Measurements from ENCODE around the gene WIPF1. TPM values are rescaled to one million over a fixed set of nuclear protein-coding genes. Genes with fewer than 3 reads are reported as not detected.
"Not testable (repeated sequence)": the region's sequence is repeated elsewhere in the genome, so short reads cannot be mapped to it uniquely, and the experiment has no call there.

WIPF1 gene
- total RNA-seq, 1 donor from 2014 or later: 24.2 TPM

- DNase-seq: no peak
Observed at GRCh38 chr2:174571669-174572323, 25.8 kb downstream of the WIPF1 start.

DNA sequence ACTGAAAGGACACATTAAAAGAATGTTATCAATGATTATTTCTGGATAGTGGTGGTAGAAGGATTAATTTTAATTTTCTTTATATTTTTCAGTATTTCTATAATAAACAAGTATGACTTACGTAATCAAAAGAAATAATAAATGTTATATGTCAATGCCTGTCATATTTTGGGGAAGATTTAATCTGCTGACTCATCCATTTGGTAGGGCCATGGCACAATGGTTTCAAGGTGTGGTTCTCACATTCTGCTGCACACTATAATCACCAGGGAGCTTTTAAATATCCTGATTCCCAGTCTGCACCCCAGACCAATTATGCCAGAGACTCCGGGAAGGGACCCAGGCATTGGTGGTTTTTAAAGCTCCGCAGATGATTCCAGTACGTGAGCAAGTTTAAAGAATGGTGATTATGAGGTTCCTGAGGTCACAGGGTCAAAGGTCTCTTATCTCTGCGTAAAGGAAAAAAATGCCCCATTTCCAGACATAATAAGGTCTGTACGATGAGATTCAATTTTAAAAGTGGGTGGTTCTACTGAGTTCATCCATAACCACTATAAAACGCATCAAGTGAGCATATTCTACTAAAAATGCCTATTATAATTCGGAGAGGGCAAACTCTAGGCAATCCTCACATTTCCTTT is 27.2 kb downstream of the WIPF1 start:
- no peak for DNase-seq

GRCh38 chr2:174569678-174570077 is 27.9 kb downstream of the WIPF1 start:
- DNase-seq: no peak

DNA sequence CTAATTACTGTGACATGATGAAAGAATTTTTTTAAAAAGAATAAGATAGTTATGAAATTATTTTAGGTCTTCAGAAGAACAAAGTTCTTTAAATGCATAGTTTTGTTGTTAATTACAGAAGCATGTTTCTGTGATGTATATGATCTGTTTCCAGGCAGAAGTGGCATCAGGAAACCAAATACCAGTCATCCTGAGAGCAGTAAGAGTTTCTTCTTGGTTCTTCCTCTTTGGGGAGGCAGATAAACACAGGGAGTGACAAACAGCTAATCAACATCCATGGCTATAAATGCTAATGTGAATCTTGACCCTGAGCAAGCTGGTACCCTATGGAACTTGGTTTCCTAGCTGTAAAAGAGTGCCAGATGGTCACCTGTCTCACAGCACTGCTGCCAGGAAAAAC is 29.2 kb downstream of the WIPF1 start:
- no peak for DNase-seq

DNA sequence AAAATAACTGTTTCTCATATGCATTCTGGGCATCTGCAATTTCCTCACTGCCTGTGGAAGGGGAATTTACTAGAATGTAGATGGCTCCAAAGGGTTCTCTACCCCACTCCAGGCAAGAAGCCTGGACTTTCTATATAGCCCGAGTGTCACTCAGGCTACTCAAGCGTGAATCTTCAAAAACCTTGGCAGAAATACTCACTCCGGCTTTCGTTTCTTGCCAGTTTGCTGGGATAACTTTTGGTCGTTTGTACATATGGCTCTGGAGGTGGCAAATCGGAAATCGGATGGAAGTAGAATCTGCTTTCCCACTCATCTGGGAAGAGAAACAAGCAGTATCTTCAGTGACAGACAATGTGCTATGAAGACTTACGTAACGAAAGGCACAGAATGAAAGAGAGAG is 30.7 kb downstream of the WIPF1 start:
- no peak for DNase-seq

DNA sequence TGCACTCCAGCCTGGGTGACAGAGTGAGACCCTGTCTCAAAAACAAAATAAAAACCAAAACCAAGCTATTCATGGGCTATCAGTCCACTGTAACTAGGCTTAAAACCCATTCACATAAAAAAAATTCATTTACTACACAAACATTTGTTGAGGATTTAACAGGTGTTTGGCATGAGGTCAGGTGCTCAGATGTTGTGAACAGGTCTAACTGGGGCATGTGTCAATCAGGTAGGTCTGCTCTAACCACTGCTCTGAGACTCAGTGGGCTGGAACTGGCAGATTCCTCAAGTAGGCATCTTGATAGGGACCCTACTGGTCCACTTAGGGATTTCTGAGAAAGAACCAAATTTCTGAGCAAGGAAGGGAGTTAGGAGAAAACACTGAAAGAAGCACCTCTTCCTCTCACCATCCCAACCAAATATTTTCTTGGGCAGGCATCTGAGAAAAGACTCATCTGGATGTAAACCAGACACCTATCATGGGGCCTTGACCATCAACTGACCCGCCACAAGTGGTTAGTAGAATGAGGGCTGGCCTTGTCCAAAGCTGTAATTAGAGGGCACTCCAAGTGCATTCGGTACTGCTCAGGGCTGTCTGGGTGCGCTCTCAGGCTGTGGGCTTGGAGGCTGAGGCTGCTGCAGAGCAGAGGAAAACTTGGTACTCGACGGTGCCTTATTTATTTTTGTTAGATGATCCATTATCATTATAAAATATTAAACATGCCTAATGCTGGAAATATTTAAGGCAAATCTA is 33.9 kb downstream of the WIPF1 start:
- no peak for DNase-seq

GRCh38 chr2:174561972-174562370 is 35.6 kb downstream of the WIPF1 start:
- DNase-seq: peak; percentile 62

GRCh38 chr2:174561283-174561971 is 36.2 kb downstream of the WIPF1 start:
- peak; percentile 96 for DNase-seq

- no peak for DNase-seq
Observed at GRCh38 chr2:174560737-174561136, 36.9 kb downstream of the WIPF1 start.

DNA sequence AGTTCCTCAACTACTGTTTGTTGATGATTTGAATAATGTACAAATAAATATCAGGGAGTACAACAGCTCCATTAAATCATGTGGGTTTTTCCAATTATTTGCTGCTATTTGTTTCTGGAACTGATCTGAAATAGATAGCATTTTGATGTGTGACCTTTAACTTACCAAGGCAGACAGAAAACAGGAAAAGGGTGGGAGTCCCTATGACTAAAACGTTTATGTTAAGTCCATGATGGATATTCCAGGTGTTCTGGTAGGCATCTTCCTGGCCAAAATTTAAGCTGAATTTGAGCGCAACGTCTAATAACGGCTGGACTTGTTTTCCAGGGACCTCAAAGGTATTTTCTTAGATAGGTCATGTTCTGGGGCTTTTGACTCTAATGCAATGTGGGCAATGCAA is 41.6 kb downstream of the WIPF1 start:
- no peak for DNase-seq

DNA sequence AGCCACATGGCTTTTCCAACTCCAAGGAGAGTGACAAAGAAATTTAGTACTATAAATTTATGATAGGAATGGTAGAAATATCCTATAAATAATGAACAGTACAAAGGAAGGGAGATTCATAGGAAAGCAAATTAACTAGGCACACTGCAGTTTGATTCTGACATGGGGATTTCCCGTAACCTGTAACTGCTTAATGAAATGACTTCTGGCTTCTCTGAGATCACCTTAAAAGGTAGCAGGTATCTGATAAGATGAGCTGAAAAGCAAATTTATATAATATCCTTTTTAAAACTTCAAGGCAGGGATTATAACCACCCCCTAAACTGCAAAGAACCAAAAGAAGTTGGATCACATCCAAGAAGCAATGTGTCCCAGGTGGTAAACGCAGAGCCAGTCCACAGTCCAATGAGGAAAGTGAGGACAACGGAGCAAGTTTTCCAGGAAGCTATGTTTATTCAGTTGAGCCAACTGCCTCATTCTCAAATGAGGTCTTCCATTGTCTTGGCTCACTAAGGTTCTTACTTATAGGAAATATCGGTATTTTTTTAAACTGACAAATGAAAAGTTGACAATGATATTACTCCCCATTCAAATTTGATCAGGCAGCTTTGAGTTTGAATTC is 43.0 kb downstream of the WIPF1 start:
- peak; percentile 12 for DNase-seq

DNA sequence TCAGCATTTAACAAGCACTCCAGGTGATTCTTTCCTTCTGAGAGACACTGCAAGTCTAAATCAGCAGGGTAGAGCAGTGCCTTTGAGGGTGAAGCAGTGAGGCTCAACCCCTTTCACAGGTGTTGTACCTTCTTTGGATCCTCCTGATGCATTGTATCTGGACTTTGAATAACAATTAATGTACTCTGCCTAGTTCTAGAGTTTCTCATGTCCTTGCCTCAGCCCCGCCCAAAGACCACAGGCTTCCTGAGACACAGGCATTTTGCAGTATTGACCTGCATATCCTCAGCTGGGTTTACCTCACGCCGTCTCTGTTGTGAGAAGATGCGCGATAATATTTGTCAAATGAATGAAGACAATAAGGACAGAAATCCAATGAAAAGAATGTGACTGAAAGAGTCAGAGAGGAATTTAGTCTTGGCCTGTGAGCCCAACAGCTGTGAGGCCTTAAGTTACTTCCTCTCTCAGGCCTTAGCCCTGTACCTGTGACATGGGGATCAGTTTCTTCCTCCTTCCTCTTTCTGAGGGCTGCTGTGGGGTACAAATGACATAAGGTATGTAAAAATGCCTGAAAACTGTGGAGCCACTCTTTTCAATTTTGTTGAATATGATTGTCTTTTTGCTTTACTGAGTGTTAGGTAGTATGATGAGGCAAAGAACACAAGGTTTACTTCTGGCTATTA is 43.7 kb downstream of the WIPF1 start:
- DNase-seq: no peak

DNA sequence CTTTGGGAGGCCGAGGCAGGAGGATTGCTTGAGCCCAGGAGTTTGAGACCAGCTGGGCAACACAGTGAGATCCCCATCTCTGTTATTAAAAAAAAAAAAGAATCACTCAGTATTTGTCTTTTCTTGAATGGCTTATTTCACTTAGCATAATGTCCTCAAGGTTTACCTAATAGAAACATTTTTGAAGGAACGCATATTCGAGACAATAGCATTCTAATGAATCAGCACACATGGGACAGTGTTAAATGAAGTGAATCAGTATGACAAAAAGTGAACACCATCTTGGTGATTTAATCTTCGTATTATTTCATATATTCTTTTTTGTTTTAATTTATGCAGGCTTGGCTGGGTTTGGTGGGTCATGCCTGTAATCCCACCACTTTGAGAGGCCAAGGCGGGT is 44.7 kb downstream of the WIPF1 start:
- no peak for DNase-seq

DNA sequence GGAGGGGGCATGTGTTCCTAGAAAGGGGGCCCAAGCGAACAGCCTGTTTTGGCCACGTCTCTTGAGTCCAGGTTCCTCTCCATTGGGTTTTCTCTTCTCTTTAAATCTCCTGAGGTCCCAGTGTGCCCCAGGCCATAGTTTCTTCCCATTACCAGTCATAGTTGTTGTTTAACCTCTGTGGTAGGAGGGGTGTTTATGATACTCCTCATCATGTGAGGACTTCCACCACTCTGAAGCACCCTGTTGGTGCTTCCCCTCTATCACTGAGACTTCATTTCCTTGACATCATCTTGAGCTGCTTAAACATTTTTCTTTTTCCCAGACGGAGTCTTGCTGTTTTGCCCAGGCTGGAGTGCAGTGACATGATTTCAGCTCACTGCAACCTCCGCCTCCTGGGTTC is 45.9 kb downstream of the WIPF1 start:
- DNase-seq: no peak

- DNase-seq: not testable (repeated sequence)
Observed at GRCh38 chr2:174548646-174549045, 49.0 kb downstream of the WIPF1 start.

DNA sequence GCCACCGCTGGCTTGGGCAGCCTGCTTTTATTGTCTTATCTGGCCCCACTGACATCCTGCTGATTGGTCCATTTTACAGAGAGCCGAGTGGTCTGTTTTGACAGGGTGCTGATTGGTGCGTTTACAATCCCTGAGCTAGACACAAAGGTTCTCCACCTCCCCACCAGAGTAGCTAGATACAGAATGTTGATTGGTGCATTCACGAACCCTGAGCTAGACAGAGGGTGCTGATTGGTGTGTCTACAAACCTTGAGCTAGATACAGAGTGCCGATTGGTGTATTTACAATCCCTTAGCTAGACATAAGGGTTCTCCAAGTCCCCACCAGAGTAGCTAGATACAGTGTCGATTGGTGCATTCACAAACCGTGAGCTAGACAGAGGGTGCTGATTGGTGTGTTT is 49.6 kb downstream of the WIPF1 start:
- not testable (repeated sequence) for DNase-seq

GRCh38 chr2:174546519-174547506 is 50.8 kb downstream of the WIPF1 start:
- no peak for DNase-seq

- DNase-seq: no peak
Observed at GRCh38 chr2:174545240-174545639, 52.4 kb downstream of the WIPF1 start.

GRCh38 chr2:174544802-174545201 is 52.8 kb downstream of the WIPF1 start:
- DNase-seq: no peak

DNA sequence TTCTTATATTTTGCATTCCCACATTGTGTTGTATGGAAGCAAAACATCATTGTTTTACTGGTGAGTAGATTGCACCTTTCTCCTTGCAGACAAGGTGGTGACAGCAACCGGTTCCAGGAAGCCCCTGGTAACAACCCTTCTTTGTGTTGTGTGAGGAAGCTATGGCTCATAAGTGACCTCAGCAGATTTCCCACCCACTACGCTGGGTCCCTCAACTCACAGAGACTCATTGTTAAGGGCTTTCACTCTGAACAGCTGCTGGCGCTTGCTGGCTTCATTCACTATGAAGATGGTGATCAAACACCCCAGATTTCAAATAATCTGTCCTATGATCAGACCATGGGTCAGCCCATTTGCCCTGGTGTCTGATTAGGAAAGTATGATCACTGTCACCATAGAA is 53.4 kb downstream of the WIPF1 start:
- peak; percentile 60 for DNase-seq

DNA sequence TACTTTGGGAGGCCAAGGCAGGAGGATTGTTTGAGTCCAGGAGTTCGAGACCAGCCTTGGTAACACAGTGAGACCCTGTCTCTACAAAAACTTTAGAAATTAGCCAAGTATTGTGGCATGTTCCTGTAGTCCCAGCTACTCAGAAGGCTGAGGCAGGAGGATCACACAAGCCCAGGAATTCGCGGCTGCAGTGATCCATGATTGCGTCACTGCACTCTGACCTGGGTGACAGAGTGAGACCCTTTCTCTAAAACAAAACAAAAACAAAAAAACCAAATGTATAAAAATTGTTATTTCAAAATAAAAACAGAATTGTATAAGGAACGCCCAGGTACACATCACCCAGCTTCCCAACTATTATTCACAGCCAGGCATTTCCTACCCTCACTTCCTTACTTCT is 56.7 kb downstream of the WIPF1 start:
- DNase-seq: no peak
